Spleen (tissue), 7 donors: ENCODE measurements around the gene OAS1.

Experiments
- POLR2AphosphoS5 ChIP-seq, 3 donors: sonication (generic); formaldehyde crosslinking; IDR thresholded peaks; one replicate each; pipeline ENCODE4 v1.5.1; 2017; ENCODE audit warnings: antibody characterized with exemption in 3 of 3
- TF ChIP-seq, protein P1 (sequence below), 11 experiments: fragments of 200-600 bp in 7 of 11; fragments of 450-650 bp in 4 of 11; sonication (generic) in 4 of 11; IDR thresholded peaks in 8 of 11; conservative IDR thresholded peaks in 3 of 11; 1 replicate in 7 of 11; 2 replicates in 4 of 11; pipeline versions ENCODE4 v1.4.0 to v1.8.0; 2016 to 2021; ENCODE audit warnings: antibody characterized with exemption in 11 of 11, inconsistent platforms in 4 of 11, mild to moderate bottlenecking in 1 of 11
- donor health status: DM: no; HTN: no; CAD: no; lungs with moderate emphysema.
- donor health status: DM: no; HTN: no; CAD: no.
- donor health status: DM: no; HTN: no; CAD: no.

DNA sequence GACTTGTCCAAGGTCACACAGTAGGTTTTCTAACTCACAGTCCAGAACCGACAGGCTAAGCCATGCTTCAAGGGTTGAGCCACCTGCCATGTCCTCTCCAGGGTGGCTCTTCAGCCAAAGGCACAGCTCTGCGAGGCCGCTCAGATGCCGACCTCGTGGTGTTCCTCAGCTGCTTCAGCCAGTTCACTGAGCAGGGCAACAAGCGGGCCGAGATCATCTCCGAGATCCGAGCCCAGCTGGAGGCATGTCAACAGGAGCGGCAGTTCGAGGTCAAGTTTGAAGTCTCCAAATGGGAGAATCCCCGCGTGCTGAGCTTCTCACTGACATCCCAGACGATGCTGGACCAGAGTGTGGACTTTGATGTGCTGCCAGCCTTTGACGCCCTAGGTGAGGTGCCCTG is 58.9 kb downstream of the OAS1 start:
- TF ChIP-seq, protein P1, sequence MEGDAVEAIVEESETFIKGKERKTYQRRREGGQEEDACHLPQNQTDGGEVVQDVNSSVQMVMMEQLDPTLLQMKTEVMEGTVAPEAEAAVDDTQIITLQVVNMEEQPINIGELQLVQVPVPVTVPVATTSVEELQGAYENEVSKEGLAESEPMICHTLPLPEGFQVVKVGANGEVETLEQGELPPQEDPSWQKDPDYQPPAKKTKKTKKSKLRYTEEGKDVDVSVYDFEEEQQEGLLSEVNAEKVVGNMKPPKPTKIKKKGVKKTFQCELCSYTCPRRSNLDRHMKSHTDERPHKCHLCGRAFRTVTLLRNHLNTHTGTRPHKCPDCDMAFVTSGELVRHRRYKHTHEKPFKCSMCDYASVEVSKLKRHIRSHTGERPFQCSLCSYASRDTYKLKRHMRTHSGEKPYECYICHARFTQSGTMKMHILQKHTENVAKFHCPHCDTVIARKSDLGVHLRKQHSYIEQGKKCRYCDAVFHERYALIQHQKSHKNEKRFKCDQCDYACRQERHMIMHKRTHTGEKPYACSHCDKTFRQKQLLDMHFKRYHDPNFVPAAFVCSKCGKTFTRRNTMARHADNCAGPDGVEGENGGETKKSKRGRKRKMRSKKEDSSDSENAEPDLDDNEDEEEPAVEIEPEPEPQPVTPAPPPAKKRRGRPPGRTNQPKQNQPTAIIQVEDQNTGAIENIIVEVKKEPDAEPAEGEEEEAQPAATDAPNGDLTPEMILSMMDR (IDR thresholded peaks at IDR 0.05 in 8 of 11, conservative IDR thresholded peaks at IDR 0.05 in 3 of 11), result no peak
- no peak for TF ChIP-seq POLR2AphosphoS5 (IDR thresholded peaks at IDR 0.05)
